Suppressor macrophage (primary cell): ENCODE data around the gene FOXD4L6.
"Not testable (repeated sequence)": the region's sequence is repeated elsewhere in the genome, so short reads cannot be mapped to it uniquely, and the experiment has no call there.

Experiments used
- DNase-seq, 4 experiments: peaks; one replicate each; pipeline ENCODE4 v3.0.0-alpha.2; 2020 to 2022

Gene FOXD4L6

DNA sequence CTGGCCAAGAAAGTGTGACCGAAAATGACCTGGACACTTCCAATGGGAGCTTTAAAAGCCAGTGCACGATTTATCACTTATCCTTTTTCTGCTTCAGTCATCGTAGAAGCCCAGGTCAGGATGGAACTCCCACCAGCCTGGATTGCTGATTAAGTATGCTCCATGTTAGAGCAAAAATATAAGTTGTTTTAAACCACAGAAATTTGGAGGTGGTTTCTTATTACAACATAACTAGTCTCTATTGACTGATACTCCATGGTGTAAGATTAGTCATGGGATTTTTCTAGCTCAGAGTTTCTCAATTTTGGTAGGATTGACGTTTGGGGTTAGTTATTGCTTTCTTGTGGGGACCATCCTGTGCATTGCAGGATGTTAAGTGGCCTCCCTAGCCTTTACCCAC is 29.7 kb downstream of the FOXD4L6 start:
- DNase-seq = peak in 1 of 4 experiments; percentile 13

DNA sequence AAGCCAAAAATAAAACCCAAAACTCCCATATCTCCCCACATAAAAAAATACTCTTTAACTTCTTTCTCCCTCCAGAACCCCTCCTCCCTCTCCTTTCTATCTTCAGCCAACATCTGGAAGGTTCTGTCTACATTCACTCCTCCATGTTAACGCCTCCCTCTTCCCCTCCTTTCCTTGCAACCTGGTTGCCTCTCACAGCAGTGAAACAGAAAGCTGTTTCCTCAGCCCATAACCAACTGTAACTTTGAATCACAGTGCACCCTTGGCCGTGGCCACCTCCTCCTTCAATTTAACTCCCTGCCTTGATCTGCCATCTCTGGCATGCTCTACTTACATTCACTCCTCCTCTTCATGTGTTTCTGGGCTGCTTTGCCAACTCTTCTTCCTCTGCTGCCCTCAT is 33.4 kb downstream of the FOXD4L6 start:
- not testable (repeated sequence) for DNase-seq

DNA sequence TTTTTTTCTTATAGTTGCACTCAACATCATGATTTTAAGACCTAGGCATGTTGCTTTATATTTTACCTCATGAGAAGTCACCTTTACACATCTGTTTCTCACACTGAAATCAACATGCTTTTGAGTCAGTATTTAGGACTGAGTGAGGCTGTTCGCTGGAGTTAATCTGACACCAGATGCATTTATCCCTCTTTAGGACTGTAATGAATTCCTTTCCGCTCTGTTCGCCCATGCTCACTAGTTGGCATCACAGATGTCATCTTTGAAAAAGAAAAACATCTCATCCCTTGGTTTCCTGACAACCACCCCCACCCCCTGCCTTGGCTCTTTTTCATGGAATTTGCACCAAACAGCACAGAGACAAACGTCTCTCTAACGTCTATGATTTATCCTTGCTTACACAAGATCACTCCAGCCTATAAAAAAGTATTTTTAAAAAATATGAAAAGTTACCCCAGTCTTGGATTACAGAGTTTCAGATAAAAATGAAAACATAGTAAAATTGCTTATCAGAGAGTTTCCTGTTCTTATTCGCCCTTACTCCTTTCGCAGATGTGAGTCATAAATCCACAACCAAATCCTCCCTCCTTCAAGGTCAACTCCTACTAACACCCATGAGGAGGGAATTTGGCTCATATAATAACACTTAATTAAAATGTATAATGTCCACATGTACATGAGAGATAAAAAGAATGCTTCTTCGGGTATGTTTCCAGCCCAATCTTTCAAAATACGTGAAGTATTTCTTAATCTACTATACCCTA is 34.3 kb downstream of the FOXD4L6 start:
- DNase-seq = not testable (repeated sequence)

DNA sequence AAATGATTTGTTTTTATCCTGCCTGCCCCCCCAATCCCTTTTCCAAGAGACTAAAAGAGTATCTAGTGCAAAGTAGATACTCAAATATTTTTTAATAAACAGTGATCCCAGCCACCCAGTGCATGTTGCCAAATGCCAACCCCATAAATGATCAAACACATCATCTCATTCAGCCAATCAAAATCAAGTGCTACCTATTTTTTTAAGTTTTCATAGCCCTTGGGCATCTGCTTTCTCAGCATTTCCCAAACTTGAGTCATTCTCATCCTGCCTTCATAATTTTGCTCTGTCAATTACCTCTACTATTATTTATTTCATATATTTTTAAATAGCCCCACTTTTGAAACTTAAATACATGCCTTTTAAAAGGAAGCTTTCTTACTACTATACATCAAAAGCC is 37.6 kb downstream of the FOXD4L6 start:
- DNase-seq = not testable (repeated sequence)

DNA sequence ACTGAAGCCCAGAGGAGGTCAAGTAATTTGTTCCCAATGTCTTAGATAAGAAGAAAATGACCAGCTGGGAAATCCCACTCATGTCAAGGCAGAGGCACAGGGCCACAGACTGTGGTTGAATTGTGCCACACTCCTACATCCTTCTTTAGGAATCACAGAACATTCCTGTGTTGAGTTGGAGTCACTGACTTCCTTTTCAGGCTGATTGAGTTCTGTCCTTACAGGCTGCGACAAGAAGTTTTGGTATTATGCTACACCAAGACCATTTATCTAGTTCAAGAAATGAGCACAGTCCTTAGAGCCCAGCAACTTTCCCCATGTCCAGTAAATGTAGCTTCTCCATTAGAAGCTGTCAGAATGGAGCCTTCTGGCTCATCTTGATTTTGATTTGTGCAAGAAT is 38.1 kb downstream of the FOXD4L6 start:
- not testable (repeated sequence) for DNase-seq

DNA sequence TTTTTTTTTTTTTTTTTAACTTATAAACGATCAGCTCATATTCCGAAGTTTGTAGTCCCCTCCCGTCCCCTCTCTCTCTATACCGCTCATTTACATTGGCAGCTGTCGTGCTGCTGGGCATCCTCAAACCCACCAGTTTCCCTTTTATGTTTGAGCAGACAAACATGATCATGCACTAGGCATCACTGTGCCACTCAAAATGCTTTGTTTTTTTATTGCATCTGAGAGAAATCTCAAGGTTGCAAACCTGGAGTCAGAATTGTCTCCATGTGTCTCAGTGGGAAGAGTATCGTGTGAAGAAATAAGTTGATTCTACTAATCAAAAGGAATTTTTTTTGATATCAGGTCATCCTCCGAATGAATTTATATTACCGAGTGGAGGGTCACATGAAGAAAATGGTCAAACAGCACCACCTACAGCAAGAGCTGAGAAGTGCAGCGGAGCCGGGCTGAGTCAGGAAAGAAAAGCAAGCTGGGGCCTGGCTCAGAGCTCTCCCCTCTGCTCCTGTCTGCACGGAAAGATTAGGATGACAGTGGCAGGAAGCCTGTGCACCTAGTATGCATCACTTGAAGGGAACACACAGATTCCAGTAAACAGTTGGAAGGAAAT is 39.9 kb downstream of the FOXD4L6 start:
- DNase-seq = not testable (repeated sequence)

DNA sequence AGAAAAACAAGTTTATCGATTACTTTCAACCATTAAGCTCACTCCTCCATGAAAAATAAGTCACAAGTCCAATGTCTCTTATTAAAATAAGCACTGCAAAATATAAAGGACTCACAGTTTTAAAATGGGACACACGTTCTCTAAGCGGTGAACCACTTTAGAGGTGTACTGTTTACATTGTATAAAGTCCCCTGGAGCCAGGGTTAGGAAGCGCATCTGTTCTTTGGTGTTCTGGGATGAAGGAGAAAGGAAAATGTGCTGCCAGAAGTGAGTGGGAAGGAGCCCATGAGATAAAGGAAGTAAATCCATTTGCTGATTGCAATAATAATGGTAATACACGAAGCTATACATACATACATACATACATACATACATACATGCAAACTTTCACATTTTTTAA is 40.6 kb downstream of the FOXD4L6 start:
- DNase-seq = not testable (repeated sequence)

DNA sequence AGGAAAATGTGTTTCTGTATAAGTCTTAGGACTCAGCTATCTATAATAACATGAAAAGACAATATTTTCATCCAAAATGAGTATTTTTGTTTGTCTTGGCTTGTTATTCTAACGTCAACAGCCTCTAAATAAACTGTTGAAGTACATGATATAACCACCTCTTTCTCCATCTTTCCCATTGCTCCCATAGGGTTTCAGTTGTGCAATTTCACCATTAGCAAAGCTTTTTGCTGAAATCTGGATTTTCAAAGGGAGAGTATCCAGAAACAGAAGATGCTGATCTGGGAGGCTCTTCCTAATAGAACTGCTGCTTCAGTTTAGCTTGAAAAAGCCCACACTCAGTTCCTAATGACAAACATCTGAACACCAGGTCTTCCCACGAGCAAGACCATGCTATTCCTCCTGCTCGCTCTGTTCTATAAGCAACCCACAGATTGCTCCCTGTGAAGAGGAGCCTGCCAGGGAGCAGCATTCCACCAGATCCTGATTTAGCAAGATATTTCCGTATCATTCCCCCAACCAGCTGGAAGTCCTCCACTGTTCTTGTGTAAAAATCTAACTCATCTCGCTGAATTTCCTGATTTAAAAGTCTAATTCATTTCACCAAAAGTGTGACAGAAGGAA is 41.2 kb downstream of the FOXD4L6 start:
- not testable (repeated sequence) for DNase-seq

DNA sequence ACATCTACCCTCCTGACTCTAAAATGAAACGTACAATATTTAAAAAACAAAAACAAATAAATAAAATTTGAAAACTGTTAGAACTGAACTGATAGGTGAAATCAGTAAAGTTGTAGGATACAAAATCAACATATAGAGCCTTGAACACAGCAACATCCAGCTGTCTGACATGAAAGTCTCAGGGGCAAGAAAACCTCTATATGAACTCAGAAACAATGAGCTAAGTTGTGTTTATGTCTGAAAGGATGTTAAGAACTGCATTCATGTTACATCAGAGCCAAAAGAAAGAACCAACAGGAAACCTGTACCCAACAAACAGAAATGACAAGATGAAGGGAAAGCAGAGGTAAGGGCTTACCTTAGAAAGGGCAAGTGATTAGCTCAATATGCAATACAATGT is 41.8 kb downstream of the FOXD4L6 start:
- not testable (repeated sequence) for DNase-seq

DNA sequence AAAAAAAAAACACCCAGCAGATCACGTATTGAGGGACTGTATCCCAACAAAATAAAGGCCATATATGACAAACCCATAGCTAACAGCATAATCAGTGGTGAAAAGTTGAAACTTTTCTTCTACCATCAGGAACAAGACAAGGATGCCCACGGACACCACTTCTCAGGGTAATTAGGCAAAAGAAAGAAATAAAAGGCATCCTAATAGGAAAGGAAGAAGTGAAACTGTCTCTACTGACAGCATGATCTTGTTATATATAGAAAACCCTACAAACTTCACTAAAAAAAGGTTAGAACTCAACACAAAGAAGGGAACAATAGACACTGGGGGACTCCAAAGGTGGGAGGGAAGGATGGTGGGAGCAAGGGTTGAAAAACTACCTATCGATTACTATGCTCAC is 42.3 kb downstream of the FOXD4L6 start:
- peak in 1 of 4 experiments; percentile 10 for DNase-seq

DNA sequence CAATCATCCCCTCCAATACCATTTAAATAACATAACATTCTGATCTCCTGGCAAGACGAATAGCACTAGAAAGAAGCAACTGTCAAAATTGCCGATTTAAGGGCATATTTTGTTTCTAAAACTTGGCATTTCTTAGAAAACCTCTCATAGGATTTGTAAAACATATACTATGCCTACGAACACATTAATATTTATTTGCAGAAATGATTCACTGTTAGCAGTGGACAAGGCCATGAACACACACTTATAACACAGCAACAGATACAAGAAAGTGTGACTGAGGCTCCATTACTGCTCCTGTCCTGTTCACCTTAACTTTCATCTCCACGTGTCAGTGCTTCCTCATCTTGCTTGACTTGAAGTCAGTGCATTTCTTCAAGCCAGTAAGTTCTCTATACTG is 46.1 kb downstream of the FOXD4L6 start:
- not testable (repeated sequence) for DNase-seq

DNA sequence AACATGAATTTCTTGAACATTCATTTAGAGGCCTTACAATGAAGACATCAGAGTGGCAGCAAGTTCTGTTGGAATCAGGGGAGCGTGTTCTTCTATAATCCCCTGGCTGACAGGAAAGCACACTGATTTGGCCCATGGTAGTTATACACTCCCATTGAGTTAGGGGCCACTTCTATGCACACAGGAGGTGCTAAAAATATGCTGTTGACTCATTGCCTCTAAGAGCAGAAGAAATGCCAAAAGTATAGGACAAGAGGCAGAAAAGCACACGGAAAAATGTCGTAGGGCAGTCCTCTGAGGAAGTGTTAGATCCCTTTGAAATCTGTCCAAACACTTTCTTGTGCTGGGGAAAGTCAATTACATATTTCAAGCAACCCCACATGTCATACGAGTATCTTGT is 49.0 kb downstream of the FOXD4L6 start:
- not testable (repeated sequence) for DNase-seq

DNA sequence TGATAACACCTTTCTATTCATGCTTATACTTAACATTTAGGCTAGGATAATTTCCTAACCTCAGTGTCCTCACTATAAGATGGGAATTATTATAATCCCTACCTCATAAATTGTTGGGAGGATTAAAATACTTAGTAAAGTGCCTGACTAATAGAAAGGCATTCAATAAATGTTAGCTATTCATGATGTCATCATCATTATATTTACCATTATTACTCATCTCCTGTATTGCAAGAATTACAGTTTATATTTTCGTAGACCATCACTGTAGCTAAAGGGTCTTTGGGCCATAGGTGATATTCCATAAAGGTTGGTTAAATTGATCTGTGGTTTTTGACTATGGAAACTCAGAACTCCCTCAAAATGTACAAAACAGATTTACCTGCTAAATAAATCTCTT is 50.9 kb downstream of the FOXD4L6 start:
- not testable (repeated sequence) for DNase-seq
